GM18508 (cell line): ENCODE results near the gene TANGO6.

Source experiments
- ATAC-seq: cut with Tn5 transposase; IDR thresholded peaks from one replicate; pipeline ENCODE4 v1.9.1; 2021; ENCODE audit warnings: moderate number of reproducible peaks; ENCODE audit not compliant: insufficient read depth, unreplicated experiment

Gene TANGO6

DNA sequence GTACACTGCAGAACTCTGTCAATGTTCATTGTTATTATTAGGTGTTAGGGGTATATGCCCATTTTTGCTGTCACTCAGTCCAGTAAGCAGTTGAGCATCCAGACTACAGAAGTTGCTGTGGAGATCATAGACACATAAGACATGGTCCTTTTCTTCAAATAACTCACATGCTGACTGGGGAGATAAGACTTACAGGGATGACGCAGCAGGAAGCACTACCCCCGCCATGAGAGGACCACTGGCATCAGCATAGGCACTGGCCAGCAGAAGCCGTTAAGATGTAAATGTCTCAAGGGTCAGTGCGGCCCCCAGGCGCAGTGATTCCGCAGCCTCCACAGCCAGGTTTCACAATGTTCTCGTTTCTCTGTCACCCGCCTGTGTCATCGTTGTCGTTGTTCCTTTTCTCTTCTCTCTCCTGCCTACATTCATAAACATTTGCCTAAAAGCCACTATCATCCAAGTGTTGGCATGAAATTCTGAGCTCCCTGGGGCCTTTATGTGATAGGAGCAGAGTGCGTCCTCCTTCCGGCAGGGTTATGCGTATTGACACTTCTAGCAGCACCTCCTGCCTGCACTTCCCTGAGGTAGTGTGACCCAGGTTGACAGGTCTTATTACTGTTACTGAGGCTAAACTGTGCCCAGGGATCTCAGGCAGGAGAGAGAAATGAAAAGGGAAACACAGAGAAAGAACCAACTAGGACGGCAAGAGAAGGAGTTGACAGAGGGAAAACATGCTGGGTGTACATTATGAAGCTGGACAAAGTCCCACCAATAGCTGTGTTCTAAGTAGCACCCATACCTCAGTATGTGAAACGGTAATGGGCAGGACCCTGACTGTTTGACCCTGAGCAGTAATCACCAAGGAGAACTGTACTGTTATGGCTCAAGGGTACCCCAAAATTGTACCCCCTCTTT lies 17.9 kb downstream of the TANGO6 start:
- no peak for ATAC-seq

DNA sequence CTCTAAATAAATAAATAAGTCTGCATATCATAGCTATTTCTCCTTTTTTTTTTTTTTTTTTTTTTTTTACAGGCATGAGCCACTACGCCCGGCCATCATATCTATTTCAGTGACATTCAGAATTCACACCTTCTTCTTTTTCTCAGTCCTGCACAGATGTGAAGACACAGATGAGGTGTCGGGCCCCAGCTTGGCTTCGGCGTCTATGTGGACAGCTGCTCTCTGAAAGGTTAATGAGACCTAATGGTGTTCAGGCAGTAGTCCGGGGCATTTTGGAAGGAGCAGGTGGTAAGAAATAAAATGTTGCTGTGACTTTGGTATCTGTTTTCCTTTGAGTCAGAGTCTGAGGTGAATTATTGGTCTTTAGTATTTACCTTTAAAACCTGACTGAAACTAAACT lies 23.6 kb downstream of the TANGO6 start:
- ATAC-seq = no peak

DNA sequence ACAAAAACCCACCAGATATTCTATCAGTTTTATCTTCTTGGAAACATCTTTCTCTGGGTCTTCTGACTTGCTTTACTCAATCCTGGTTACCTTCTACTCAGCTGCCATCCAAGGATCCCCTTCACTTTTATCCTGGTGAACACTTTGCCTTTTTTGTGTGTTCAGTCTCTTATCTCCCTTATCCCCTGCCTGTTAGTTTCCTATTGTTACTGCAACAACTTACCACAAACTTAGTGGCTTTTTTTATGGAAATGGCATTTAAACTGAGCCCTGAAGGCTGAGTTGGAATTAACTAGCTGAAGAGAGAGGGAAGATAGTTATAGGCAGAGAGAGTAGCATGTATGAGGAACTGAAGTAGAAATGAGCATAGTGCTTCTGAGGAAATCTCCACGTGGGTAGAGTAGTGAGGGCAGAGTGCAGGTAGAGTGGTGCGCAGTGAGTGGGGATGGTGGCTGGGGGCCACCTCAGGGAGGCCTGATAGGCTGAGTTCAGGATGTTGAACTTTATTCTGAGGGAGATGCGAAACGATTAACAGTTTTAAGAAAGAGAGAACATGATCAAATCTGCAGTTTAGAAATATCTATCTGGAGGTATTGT lies 26.3 kb downstream of the TANGO6 start:
- ATAC-seq = no peak

DNA sequence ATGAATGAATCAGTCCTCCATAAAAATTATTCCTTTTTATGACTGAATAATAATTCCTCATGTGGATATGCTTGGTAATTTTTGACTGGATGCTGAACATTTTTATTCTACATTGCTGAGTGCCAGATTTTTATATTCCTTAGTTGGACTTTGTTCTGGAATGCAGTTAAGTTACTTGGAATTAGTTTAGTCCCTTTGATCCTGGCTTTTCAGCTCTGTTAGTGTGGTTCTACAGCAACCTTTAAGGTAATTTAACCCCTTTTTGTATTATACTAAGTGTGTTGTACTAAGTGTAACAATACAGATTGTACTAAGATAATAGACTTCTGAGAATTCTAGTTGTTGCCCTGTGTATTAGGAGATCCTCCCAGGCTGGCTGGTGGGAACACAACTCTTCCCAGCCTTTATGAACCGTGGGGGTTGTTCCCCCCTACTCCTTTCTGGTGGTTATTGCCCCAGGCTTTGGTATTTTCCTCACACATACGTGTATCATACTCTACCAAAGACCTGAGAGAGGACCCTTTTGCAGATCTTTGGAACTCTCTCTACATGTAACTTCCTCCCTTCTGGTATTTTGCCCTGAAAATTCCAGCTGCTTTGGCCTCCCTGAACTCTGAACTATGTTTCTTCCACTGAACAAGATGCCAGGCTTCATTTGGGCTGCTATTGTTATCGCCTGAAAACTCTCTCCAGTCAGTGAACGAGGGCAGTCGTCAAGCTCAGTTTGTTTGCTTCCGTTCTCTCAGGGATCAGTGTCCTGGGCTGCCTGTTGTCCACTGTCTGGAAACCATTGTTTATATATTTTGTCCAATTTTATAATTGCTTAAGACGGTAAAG lies 30.5 kb downstream of the TANGO6 start:
- ATAC-seq = no peak

DNA sequence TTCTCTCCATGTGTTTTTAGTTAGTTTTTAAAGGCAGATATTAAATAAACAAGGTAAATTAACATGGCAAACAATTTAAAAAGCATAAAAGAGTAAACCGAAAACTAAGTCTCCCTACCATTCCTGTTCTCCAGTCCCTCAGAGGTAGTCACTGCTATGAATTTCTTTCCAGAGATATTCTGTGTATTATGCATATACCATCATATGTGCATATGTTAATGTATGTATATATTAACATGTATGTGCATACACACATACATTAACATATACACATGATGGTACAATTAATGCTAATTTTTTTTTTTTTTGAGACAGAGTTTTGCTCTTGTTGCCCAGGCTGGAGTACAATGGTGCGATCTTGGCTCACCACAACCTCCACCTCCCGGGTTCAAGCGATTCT lies 32.5 kb downstream of the TANGO6 start:
- no peak for ATAC-seq

DNA sequence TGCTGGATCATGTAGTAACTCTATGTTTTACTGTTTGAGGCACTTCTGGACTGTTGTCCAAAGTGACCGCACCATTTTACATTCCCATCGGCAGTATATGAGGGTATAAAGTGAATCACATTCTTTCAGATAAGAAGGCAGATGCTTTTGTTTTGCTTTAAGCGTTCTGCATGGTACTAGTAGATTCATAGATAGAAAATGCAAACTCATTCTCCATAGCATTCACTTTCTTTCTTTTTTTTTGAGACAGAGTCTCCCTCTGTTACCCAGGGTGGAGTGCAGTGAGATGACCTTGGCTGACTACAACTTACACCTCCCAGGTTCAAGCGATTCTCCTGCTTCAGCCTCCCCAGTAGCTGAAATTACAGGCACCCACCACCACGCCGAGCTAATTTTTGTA lies 40.4 kb downstream of the TANGO6 start:
- ATAC-seq = no peak

DNA sequence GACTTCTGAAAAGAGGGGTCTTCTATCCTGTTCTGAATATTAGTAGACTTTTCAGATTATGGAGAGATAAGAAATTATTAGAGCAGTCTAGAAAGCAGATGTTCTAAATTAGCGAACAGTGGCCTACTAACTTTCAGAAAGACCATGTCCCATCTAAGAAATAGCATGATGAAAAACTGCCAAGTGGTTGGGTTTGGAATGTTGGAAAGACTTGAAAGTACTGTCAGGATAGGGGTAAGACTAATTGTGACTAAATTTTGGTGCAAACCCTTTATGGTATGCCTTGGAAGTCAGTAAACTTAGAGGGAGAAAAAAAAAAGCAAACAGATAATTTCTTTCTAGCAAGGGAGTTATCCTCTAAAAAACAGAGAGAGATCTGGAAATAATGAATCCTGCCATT lies 41.1 kb downstream of the TANGO6 start:
- ATAC-seq = no peak

DNA sequence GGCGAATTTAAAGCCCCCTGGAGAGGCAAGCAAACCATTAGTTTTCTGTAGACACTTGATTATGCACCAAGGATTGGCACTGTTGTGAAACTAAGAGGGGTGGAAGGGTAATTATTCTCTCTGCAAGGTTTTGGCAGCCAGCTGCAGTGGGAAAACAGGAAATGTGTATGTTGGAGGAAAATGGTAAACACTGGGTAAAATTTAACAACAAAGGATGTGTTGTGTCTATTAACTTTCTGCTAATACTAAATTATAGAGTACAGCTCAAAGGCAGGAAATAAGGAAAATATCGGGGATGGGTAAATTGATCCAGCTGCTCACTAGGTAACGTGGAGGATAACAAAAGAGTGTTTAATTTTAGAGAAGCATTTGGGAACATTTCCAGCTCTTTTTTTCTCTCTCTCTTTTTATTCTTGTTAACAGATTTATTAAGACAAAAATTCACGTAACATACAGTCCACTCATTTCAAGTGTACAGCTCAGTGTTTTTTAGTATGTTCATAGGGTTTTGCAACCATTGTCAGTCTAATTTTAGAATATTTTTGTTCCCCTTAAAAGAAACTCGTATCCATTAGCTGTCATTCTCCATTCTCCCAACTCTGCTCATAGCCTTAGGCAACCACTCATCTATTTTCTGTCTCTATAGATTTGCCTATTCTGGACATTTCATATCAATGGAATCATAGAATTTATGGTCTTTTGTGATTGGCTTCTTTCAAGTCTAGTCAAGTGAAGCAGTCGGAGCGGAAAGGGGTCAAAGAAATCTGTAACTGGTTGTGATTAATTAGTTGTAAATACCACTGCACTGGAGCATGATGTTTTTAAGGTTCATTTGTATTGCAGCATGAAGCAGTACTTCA lies 41.8 kb downstream of the TANGO6 start:
- no peak for ATAC-seq

DNA sequence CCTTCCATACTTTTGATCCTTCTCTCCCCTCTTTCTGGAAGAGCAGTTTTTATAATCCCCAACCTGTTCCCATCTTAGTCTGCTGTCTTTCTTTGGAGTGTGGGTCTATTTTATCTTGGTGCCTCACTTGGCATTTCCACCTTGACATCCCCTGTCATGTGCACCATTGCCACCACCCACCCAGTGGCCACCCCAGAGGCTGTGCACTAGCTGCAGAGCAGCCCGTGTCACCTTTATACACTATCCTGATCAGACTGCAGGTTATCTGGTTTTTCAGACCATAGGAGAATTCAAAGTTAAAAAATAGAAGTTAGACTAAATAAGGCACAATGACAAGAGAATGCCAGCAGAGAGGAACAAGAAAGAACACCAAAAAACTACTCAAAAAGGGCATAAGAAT lies 43.8 kb downstream of the TANGO6 start:
- ATAC-seq = no peak

DNA sequence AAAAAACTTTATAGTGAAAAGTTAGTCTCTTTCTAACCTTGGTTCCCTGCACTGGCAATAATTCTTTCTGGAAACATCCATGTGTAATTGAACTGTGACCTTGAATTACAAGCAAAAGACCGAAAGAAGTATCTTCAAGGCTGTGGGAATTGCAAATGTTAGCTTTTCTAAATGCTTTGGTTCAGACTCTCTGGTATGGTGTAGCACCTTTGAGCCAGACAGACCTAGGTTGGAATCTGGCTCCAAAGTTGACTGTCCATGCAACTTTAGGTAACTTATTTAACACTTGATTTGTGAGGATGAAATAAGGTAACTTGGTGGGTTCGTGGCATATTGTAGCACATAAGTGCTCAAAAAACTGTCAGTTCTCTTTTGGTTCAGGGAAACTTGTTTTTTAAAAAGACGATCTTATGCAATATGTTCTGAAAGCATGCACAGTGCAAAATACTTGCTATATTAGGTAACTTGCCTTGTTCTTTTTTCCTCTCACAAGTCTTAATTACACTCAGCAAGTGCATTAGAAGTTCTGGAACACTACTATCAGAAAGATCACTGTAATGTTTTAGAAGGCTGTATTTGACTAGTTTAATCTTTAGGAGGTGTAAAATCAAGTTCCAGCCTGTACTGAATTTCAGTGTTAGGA lies 46.3 kb downstream of the TANGO6 start:
- no peak for ATAC-seq

DNA sequence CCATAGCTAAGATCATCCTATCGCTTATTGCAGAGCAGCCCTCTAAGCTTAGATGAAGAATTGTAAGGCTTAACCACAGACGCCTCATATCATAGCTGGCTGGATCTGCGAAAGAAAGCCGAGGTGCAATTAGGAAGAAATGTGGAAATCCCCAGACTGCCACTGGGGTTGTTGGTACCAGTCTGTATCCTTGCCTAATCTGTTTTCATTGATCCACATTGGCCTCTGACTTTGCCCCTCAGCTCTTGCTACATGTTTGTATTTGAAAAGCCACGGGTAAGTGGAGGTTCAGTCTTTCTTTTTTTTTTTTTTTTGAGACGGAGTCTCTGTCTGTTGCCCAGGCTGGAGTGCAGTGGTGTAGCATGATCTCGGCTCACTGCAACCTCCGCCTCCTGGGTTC lies 48.9 kb downstream of the TANGO6 start:
- ATAC-seq = no peak

DNA sequence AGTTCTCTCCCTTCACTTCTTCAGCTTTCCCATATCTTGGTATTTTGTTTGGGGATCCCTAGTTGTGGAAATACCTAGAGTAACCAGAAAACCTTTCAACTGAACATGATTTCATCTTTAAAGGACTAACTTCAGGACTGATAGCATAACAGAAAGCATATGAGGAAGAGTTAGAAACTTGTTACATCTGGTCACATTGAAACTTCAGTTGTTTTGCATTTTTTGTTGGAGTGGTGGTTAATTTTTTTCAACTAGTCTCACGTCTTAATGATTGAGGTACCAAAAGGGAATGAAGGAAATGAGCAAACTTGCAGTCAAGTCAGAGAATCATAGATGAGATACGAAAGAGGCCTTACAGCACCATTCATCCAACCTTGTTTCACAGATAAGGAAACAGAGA lies 49.6 kb downstream of the TANGO6 start:
- no peak for ATAC-seq

DNA sequence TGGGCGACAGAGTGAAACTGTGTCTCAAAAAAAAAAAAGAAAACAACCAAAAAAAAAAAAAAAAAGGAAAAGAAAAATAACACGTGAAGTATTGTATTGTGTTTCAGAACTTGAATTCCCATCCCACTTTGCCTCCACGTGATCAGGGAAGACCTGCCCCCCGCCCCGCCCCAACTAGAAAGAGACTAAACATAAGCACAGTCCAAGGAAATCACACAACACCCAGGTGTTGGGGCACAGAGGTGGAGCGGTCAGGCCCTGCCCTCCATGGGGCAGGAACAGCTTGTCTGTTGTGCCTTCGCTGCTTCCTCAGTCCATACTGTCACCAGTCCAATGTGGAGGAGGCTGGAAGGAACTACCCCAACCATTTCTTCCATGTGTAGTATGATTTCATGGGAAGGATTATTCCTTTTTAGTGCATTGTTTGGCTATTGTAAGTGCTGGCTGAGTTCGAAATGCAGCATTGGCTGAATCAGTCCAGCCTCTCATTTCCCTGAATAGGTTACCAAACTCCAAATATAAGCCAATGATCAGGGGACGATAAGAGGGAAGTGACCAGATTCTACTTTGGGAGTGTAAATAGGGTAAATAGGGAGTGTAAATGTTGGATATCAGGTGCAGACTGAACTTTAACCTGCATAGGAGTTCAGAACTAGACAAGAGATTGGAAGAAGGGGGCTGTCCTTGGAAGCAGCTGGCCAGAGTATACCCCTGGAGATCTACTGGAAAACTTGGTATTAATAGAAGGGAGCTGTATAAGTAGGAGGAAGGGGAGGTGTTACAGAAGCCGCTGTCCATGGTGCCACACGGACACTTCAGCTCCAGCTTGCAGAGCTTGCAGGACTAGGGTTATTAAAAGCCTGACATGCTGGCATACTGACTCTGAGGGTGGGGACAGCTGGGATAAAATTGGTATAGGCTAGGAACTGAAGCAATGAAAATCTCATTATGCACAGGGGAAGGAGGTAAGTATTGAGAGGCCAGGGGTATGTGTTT lies 50.7 kb downstream of the TANGO6 start:
- no peak for ATAC-seq

DNA sequence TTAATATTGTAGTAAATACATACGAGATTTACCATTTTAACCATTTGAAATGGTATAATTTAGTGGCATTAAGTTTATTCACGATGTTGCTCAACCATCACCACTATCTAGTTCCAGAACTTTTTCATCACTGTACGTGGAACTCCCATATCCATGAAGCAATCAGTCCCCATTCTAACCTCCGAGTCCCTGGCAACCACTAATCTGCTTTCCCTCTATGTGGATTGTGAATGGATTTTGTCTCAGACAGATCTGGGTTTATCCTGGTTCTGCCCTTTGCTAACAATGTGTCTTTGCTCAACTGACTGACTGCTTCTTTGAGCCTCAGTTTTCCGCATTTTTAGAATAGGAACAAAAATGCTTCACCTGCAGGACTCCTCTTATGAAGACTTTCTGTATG lies 51.4 kb downstream of the TANGO6 start:
- no peak for ATAC-seq

DNA sequence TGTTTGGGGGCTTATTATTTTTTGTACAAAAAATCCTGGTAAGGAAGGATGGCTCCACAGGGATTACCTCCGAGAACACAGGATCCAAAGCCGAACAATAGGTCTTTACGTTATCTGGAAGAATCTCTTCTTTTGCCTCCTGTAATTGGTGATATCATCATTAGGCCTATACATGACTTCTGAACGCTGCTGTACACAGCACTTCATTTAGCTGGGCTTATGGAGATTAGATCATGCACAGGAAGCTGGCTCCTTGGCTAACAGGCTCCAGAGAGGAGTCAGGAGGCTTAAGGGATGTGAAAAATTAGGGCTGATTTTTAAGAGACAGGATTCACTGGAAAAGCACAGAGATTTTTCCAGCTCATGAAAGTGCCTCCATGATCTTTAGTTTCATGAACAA lies 54.7 kb downstream of the TANGO6 start:
- ATAC-seq = no peak

DNA sequence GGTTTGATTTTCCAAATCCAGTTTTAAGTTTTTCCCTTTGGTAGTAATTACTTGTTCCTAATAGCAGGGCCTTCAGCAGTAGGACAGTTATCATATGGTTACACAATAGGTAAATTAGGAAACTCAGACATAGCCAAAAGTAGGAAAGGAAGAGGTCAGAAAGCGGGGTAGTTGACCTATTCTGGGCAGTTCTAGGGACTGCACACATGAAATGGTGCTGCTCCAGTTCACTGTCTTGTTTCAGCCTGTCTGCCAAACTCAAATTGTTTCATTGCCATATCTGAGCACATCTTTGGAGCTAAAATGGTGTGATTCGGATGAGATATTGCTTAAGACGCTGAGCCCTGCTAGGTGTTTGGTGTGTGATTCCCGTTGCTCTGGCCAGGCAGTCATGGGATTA lies 56.7 kb downstream of the TANGO6 start:
- no peak for ATAC-seq

DNA sequence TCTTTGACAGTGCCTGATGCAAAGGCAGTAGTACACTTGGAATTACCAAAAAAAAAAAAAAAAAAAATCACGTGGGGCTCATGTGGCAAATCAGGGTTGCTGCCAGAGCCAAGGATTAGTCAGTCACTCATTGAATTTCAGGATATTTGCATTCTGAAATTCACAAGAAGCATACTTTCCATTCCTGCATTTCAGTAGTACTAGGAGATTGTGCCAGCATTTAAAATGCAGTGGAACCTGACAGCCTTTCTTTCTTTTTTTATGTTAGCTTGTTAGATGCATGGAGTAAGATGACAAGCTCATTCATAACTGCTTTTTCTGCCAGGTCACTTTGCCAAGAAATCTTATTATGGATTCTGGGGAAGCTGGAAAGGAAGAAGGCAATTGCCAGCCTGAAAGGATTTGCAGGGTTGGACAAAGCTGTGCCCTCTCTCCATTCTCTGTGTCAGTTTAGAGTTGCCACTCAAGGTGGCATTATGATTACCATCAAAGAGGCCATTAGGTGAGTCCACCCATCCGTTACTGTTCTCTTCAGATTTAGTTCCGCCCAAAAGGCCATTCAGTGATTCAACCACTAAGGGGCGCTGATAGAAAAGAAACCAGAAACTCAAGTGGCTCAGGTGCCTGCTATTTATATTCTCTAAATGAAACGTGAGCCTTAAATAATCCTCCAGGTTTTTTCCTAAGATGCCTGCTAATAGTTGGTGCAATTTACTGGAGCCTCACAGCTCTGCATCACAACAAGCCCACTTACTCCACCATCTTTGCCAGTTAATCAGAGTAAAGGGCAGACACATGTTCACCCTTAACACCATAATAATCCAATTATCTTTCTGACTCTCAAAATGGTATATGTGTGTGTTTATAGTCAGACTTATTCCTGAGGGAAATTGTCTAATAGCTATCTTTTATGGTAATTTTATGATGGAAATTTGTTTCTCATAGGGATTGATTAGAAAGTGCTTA lies 59.0 kb downstream of the TANGO6 start:
- ATAC-seq = no peak
